ENCODE measurements around the gene RASAL2. TPM values are rescaled to one million over a fixed set of nuclear protein-coding genes. Genes with fewer than 3 reads are reported as not detected.

Gene RASAL2
- total and polyA plus RNA-seq, 9 of the 15 experiments (the other 6 are each of a cell fraction or from before 2014, with no cell fraction given) = 0.13 to 1.0 (median 0.62) TPM

- TF ChIP-seq, protein P1, sequence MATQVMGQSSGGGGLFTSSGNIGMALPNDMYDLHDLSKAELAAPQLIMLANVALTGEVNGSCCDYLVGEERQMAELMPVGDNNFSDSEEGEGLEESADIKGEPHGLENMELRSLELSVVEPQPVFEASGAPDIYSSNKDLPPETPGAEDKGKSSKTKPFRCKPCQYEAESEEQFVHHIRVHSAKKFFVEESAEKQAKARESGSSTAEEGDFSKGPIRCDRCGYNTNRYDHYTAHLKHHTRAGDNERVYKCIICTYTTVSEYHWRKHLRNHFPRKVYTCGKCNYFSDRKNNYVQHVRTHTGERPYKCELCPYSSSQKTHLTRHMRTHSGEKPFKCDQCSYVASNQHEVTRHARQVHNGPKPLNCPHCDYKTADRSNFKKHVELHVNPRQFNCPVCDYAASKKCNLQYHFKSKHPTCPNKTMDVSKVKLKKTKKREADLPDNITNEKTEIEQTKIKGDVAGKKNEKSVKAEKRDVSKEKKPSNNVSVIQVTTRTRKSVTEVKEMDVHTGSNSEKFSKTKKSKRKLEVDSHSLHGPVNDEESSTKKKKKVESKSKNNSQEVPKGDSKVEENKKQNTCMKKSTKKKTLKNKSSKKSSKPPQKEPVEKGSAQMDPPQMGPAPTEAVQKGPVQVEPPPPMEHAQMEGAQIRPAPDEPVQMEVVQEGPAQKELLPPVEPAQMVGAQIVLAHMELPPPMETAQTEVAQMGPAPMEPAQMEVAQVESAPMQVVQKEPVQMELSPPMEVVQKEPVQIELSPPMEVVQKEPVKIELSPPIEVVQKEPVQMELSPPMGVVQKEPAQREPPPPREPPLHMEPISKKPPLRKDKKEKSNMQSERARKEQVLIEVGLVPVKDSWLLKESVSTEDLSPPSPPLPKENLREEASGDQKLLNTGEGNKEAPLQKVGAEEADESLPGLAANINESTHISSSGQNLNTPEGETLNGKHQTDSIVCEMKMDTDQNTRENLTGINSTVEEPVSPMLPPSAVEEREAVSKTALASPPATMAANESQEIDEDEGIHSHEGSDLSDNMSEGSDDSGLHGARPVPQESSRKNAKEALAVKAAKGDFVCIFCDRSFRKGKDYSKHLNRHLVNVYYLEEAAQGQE (IDR thresholded peaks at IDR 0.05; ENCODE audit: borderline replicate concordance) = no peak
- TF ChIP-seq, protein P1 (CRISPR knock-in tag; IDR thresholded peaks at IDR 0.05; ENCODE audit: low read depth) = no peak
- TF ChIP-seq, protein P2, sequence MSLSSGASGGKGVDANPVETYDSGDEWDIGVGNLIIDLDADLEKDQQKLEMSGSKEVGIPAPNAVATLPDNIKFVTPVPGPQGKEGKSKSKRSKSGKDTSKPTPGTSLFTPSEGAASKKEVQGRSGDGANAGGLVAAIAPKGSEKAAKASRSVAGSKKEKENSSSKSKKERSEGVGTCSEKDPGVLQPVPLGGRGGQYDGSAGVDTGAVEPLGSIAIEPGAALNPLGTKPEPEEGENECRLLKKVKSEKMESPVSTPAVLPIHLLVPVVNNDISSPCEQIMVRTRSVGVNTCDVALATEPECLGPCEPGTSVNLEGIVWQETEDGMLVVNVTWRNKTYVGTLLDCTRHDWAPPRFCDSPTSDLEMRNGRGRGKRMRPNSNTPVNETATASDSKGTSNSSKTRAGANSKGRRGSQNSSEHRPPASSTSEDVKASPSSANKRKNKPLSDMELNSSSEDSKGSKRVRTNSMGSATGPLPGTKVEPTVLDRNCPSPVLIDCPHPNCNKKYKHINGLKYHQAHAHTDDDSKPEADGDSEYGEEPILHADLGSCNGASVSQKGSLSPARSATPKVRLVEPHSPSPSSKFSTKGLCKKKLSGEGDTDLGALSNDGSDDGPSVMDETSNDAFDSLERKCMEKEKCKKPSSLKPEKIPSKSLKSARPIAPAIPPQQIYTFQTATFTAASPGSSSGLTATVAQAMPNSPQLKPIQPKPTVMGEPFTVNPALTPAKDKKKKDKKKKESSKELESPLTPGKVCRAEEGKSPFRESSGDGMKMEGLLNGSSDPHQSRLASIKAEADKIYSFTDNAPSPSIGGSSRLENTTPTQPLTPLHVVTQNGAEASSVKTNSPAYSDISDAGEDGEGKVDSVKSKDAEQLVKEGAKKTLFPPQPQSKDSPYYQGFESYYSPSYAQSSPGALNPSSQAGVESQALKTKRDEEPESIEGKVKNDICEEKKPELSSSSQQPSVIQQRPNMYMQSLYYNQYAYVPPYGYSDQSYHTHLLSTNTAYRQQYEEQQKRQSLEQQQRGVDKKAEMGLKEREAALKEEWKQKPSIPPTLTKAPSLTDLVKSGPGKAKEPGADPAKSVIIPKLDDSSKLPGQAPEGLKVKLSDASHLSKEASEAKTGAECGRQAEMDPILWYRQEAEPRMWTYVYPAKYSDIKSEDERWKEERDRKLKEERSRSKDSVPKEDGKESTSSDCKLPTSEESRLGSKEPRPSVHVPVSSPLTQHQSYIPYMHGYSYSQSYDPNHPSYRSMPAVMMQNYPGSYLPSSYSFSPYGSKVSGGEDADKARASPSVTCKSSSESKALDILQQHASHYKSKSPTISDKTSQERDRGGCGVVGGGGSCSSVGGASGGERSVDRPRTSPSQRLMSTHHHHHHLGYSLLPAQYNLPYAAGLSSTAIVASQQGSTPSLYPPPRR (CRISPR knock-in tag; IDR thresholded peaks at IDR 0.05; ENCODE audit: borderline replicate concordance) = no peak
- TF ChIP-seq BACH1 (tag; IDR thresholded peaks at IDR 0.05) (no peak), ADNP (tag; IDR thresholded peaks at IDR 0.05) (no peak), NFRKB (IDR thresholded peaks at IDR 0.05; ENCODE audit: low read depth) (no peak), IRF2 (CRISPR knock-in tag; IDR thresholded peaks at IDR 0.05) (no peak), ZFPM2 (CRISPR knock-in tag; IDR thresholded peaks at IDR 0.05) (no peak)
Observed at GRCh38 chr1:178335426-178335825, 241.5 kb downstream of the RASAL2 start (continued).

Measured in K562 (cell line).